OCI-LY3 (cell line): ENCODE results near the gene ADAM10.

Experiments used
- H2AFZ ChIP-seq: fragments of 200-600, 300-600 bp; shearing (Covaris generic); 2 replicates; pipeline ENCODE4 v1.6.0; 2014; ENCODE audit warnings: antibody characterized with exemption, low read depth, low read length
- H3K27ac ChIP-seq: fragments of 200-600, 300-600 bp; sonication (generic); 2 replicates; pipeline ENCODE4 v1.5.1; 2014; ENCODE audit warnings: mild to moderate bottlenecking, low read length, moderate library complexity, mixed read lengths
- H3K27me3 ChIP-seq: fragments of 200-600, 300-600 bp; sonication (generic); 2 replicates; pipeline ENCODE4 v1.6.1; 2014; ENCODE audit warnings: low read depth, low read length, mixed read lengths
- H3K36me3 ChIP-seq: fragments of 200-600, 300-600 bp; sonication (generic); replicated peaks from 2 replicates; pipeline ENCODE3; 2014; ENCODE audit warnings: low read depth, low read length, mixed read lengths
- H3K4me1 ChIP-seq: fragments of 300-600, 200-600 bp; sonication (generic); 2 replicates; pipeline ENCODE4 v1.6.1; 2014; ENCODE audit warnings: low read length, mixed read lengths
- H3K4me2 ChIP-seq: fragments of 200-600, 300-600 bp; sonication (generic); 2 replicates; pipeline ENCODE4 v1.6.1; 2014; ENCODE audit warnings: low read length, mixed read lengths
- H3K4me3 ChIP-seq: fragments of 300-600, 200-600 bp; sonication (generic); 2 replicates; pipeline ENCODE4 v1.5.1; 2014; ENCODE audit warnings: antibody characterized with exemption, mild to moderate bottlenecking, low read length, moderate library complexity
- H3K79me2 ChIP-seq: fragments of 300-600, 200-600 bp; shearing (Covaris generic); 2 replicates; pipeline ENCODE4 v1.6.1; 2014; ENCODE audit warnings: mild to moderate bottlenecking, low read length, mixed read lengths
- H3K9ac ChIP-seq: fragments of 300-600, 200-600 bp; shearing (Covaris generic); 2 replicates; pipeline ENCODE4 v1.6.0; 2014; ENCODE audit warnings: mild to moderate bottlenecking, low read length, moderate library complexity
- H3K9me3 ChIP-seq: fragments of 200-600, 300-600 bp; shearing (Covaris generic); 2 replicates; pipeline ENCODE4 v1.6.1; 2014; ENCODE audit warnings: low read length, mixed read lengths; ENCODE audit not compliant: insufficient read depth
- H4K20me1 ChIP-seq: fragments of 200-600, 300-600 bp; sonication (generic); 2 replicates; pipeline ENCODE4 v1.6.1; 2016; ENCODE audit warnings: low read length, mixed read lengths; ENCODE audit not compliant: insufficient read depth
- CTCF ChIP-seq: fragments of 200-600, 300-600 bp; sonication (generic); IDR thresholded peaks from 2 replicates; pipeline ENCODE4 v1.5.1; 2014; ENCODE audit warnings: antibody characterized with exemption, low read length, low read depth
- EZH2phosphoT487 ChIP-seq: fragments of 200-600 bp; shearing (Covaris generic); IDR thresholded peaks from 2 replicates; pipeline ENCODE4 v1.6.1; 2018; ENCODE audit warnings: antibody characterized with exemption, mixed run types, low read depth

The ADAM10 gene

DNA sequence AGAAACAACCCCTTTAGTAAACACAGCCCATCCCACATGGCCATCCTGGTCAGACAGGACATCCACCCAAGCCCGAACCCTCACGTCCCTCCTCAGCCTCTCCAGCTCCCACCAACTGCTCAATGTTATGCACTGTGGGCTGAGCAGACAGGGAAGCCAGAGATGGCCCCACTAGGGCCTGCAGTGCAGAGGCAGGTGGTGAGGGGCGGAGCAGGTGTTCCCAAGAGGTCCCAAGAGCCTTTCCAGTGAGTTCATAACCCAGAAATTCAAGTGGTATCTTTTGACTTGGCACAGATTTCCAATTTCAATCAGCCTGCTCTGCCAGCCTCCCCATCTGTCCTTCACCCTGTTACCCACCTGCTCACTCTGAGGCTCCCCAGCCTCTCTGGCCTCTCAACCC lies 187.4 kb downstream of the ADAM10 start:
- Histone ChIP-seq H3K27me3 (no peaks in the 10 kb centered on the region), H3K9me3 (no peaks in the 10 kb centered on the region), H3K9ac (no peak overlapping the region), H3K79me2 (no peaks in the 10 kb centered on the region), H3K36me3 (no peaks in the 10 kb centered on the region), H4K20me1 (no peaks in the 10 kb centered on the region), H3K4me1 (no peaks in the 10 kb centered on the region), H2AFZ (no peak overlapping the region), H3K4me3 (no peak overlapping the region), H3K4me2 (no peak overlapping the region), H3K27ac (no peak overlapping the region)
- no peak for TF ChIP-seq EZH2phosphoT487
- no peak for TF ChIP-seq CTCF

DNA sequence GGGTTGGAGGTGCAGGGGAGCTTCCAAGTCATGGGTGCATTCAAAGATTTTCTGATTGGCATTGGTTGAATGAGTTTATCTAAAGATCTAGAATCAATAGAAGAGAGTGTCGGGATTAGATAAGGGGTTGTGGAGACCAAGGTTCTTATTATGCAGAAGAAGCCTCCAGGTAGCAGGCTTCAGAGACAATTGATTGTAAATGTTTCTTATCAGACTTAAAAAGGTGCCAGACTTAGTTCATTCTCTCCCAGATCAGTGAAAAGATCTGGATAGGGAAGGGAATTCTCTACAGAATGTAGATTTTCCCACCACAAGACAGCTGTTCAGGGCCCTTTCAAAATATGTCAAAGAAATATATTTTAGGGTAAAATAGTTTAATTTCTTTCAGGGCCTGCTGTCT lies 188.2 kb downstream of the ADAM10 start:
- Histone ChIP-seq H3K4me1 (no peaks in the 10 kb centered on the region), H2AFZ (no peak overlapping the region), H3K4me3 (no peak overlapping the region), H3K27ac (no peak overlapping the region), H3K36me3 (no peaks in the 10 kb centered on the region), H3K79me2 (no peaks in the 10 kb centered on the region), H3K9ac (no peak overlapping the region), H4K20me1 (no peaks in the 10 kb centered on the region), H3K27me3 (no peaks in the 10 kb centered on the region), H3K9me3 (no peaks in the 10 kb centered on the region), H3K4me2 (no peak overlapping the region)
- TF ChIP-seq CTCF (no peak), EZH2phosphoT487 (no peak)

- H3K4me3 ChIP-seq = no peak overlapping the region
- H2AFZ ChIP-seq = no peak overlapping the region
- no peaks in the 10 kb centered on the region for H3K9me3 ChIP-seq
- TF ChIP-seq CTCF (no peak), EZH2phosphoT487 (no peak)
- no peaks in the 10 kb centered on the region for H3K4me1 ChIP-seq
- H3K4me2 ChIP-seq = no peak overlapping the region
- H3K36me3 ChIP-seq = no peaks in the 10 kb centered on the region
- no peaks in the 10 kb centered on the region for H3K79me2 ChIP-seq
- no peaks in the 10 kb centered on the region for H4K20me1 ChIP-seq
- no peak overlapping the region for H3K27ac ChIP-seq
- no peak overlapping the region for H3K9ac ChIP-seq
- peaks cover 2% of the 10 kb centered on the region; the same call in 1 of the 2 replicates for H3K27me3 ChIP-seq
Measured at GRCh38 chr15:58559904-58560588, 189.5 kb downstream of the ADAM10 start.

GRCh38 chr15:58558777-58559176 lies 190.7 kb downstream of the ADAM10 start:
- Histone ChIP-seq H3K9ac (no peak overlapping the region), H3K4me2 (no peak overlapping the region), H4K20me1 (no peaks in the 10 kb centered on the region), H3K4me3 (no peak overlapping the region), H3K79me2 (no peaks in the 10 kb centered on the region), H3K27ac (no peak overlapping the region), H3K27me3 (peaks cover 2% of the 10 kb centered on the region; the same call in 1 of the 2 replicates), H2AFZ (no peak overlapping the region), H3K36me3 (no peaks in the 10 kb centered on the region), H3K9me3 (no peaks in the 10 kb centered on the region), H3K4me1 (no peaks in the 10 kb centered on the region)
- TF ChIP-seq EZH2phosphoT487 = no peak
- TF ChIP-seq CTCF = no peak
